HUDEP-2 (cell line): Measurements from ENCODE around the gene TSPAN9.

Source experiments
- DNase-seq, 76 experiments: peaks; one replicate each; lab custom pipeline; 2025; ENCODE audit not compliant: unreplicated experiment in 76 of 76; lab: John Stamatoyannopoulos, UW

Gene TSPAN9

GRCh38 chr12:3265406-3265805 is 188.2 kb downstream of the TSPAN9 start:
- no peak for DNase-seq

DNA sequence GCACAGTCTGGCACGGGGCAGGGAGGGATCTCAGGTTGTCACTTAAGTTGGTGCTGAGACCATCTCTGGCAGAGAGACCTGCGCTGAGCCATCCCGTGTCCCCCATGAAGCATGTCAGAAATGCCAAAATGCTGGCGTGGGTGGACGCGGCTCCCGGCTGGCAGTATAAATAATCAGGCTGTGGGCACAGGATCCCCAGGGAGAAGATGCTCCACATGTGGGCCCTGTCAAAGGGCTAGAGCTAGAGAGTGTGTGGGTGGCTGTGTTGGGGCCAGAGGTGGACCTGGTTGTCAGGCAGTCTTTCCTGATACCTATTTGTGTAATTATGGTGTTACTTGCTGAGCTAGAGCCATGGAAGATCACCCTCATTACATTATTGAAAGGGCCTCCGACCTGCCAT is 189.5 kb downstream of the TSPAN9 start:
- no peak for DNase-seq

DNA sequence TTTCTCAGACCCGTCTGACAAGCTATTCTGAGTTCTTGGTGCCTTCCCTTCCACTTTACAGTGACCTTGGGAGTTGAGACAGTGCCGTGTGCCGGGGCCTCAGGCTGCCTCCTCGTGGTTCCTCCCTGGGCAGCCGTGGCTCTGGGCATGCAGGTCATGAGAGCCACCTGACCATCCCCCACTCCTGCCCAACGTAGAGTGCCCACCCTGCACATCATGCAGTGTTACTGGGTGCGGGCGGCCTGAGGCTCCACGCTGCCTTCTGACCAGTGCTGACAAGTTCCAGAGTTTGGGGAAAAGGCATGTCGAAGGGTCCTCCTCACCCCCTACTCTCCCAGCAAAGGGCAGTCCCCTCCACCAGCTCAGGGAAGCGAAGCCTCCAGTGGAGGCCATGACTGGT is 190.5 kb downstream of the TSPAN9 start:
- DNase-seq, result no peak

DNA sequence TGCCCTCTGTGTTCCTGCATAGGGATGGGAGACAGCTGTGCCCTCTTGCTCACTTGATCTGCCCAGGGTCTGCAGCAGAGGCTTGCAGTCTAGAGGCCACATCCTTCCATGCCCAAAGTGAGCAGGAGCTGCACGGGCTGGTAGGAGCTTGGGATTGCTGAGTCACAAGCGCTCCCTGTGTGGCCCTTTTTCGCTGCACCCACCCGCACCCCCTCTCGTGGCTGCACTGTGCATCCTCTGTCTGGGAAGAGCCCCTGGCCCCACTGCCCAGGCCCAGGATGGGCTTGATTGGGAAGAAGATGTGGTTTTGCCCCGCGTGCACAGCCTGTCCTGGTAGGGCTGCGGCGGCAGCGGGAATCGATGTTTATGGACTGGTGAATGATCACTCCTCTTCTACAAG is 192.4 kb downstream of the TSPAN9 start:
- no peak for DNase-seq

DNA sequence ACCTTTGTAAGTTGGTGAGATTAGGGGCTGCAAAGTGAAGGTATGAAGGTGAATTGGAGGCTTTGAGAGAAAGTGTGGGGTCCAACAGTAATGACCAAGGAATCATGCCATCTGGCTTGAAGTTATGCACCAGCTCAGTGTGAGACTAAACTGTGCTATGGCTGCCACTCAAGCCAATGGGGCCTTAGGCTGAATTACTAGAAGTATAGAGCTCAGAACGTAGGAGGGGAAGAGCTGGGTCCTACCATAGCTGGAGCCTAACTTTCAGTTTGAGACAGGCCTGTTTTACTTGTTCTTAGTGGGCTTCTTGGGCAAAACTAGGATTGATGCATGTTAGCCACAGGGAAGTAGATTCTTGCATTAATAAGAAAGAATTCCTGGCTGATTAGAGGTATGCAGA is 194.0 kb downstream of the TSPAN9 start:
- no peak for DNase-seq

- no peak for DNase-seq
These were observed 194.5 kb downstream of the TSPAN9 start for GRCh38 chr12:3271639-3272038.

DNA sequence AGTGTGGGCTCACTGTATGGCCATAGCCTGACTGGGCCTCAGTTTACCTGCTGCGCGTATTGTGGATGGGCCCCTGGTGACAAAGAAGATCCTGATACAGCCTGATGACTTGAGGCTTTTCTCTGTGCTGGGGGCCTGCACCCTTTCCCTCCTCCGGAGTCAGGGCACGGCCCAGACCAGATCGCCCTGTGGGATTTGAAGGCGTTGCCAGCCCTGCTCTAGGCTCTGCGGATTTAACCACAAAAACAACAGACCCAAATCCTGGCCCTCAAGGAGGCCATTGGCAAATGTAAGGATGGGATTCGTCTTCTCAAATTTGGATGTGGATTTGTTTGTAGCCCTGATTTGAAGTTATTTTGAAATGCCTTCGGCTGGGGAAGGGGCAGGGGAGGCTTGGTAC is 195.8 kb downstream of the TSPAN9 start:
- DNase-seq, result no peak

DNA sequence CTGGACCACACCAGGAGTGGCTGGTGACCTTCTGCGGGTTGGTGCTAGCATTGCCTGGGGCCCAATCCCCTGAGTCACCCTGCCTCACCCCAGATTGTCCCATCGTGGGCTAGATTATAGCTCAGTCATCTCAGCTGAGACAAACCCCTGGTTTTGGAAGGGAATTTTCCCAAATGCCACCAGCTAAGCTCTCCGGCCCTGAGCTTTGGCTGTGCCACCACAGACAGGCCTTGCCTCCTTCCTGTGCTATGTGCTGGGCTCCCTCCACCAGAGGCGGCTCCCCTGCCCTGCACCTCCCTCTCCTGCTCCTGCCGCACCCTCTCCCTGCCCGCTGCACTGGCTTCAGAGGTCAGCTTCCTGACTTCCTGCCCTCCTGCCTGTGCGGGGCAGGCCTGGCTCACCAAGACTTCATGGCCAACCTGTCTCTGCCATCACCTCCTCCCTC is 196.3 kb downstream of the TSPAN9 start:
- no peak for DNase-seq

DNA sequence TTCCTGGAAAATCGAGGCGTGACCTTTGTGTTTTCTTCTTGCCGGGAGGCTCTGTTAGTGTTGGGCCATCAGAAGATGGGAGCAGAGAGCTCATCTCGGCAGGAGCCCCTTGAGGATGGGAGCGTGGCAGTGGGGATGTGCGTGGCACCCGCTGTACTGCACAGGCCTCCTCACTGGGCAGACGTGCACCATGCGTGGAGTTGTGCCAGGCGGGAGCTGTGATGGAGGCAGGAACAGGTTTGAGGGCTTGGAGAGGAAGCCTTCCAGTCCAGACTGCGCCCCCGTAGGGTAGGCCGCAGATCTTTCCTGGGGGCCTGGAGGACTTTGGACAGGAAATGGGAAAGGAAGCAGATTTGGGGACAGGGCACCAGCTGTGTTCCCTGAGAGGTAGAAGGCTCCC is 197.5 kb downstream of the TSPAN9 start:
- no peak for DNase-seq

DNA sequence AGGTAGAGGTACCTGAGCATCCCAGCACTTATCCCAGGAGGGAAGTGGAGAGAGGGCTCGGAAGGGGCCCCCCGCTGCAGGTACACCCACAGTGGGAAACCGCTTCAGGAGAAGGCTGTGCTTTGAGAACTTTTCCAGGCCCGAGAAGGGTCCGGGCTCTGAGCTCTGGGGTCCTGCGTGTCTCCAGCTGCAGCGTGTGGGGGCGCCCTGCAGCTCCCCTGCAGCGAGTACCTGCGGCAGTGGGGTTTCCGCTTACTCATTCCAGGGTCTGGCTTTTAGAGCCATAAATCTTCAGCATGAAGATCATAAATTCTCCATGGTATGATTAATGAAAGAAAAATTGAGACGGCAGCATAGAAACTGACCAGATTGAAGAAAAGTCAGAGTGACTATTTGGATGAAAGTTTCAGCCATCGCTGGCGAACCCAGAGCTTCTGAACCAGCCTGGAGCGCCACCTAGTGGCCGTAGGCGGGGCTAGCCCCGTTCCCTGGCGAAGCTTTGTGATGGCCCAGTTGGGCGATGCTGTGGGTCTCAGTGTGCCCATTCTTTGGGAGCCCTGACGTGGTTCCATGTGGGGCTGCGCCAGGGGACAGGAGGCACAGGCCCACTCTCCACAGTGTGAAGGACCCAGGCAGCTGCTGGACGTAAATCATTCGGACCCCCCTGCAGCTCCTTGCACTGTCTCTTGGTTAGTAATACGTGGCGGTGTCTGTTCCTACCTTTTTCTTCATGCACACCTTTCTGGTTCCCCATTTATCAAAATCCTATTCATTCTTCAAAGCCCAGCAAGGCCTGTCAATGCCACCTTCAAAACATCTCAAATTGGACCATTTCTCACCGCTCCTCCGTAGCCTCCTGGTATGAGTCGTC is 198.2 kb downstream of the TSPAN9 start:
- peak in 52 of 76 experiments; percentile 1 to 65 (median 31) for DNase-seq

DNA sequence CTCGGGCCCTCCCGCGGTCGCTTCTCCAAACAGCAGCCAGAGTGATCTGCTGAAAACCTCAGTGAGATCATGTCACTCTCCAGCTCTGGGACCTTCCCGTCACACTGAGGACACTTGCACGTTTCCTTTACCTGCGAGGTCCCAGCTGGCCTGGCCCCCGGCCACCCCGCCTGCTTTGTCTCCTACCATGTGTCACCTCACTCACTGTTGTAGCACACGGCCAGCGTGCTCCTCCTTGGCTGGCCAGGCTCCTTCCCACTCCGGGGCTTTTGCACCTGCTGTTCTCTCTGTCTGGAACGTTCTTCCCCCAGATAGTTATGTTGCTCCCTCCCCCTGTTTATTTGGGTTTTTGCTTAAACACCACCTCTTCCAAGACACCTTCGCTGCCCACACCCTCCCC is 199.0 kb downstream of the TSPAN9 start:
- no peak for DNase-seq

DNA sequence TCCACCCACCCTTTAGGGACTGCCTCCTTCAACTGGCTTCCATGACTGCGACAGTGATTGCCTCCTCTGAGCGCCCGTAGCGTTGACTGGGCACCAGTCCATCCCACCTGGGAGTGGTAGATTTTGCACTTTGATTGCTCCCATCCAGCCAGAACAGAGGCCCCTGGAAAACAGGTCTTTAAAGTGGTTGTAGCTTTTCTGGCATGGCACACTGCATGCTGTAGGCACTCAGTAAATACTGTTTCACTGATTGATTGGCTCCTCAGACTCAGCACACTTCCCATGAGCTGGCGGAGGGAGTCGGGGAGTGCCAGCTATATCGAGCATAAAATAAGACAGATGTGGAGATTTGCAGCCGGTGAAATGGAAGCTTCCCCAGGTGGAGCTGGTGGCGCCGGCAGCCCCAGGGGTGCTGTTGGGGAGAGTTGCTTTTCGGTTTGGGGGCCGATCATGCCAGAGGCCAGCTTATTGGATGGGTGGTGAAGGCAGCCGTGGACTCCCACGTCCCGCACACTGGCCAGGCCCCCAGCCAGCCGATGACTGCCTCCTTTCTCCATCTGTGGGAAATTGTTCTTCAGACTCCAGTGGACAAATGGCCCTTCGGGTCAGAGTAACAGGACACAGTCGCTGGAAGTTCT is 200.2 kb downstream of the TSPAN9 start:
- no peak for DNase-seq

DNA sequence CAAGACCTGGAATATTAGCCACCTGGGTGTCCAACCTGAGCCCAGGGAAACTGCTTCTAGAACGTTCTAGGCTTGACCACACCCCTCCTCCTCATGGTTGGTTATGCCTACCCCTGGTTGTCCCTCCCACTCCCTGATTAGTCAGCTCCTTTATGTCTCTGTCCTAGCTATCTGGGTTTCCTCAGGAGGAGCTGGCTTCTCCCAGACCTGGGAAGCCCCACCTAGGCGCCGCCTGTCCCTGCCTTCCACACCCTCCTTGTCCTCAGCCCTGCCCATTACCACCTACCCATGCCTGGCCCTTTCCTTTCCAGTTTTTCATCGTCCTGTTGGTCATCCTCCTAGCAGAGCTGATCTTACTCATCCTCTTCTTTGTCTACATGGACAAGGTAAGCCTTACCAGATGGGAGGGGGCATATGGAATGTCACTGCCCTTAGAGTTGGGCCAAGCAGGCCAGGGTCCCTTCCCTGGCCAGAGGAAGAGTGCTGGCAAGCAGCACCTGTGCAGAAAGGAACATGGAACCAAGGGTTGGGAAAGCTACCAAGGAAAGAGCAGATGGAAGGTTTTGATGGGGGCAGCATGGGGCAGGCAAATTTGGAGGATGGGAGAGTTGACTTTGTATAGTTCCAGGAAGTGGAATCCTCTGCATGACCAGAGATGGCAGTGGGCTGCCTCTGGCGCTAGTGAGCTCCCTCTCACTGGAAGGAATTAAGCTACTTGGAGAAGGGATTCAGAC is 201.7 kb downstream of the TSPAN9 start:
- no peak for DNase-seq

DNA sequence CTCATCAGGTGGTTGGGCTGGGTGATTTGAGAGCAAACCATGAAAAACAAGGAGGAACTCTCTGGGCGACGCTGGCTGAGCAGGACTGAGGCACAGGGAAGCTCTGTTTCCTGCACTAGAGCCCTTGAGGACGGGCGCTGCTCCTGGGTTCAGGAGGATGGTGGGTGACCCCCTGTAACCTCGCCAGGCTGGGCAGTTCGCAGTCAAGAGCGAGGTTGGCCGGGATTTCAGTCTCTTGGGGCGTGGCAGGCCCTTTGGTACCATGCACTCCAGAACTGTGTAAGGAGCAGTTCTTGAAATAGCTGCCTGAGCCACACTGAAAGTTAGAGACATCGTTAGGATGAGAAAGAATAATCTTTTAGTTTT is 202.2 kb downstream of the TSPAN9 start:
- no peak for DNase-seq

- no peak for DNase-seq
These were observed 202.7 kb downstream of the TSPAN9 start for GRCh38 chr12:3279832-3280231.

GRCh38 chr12:3280967-3281366 is 203.8 kb downstream of the TSPAN9 start:
- DNase-seq, result no peak

DNA sequence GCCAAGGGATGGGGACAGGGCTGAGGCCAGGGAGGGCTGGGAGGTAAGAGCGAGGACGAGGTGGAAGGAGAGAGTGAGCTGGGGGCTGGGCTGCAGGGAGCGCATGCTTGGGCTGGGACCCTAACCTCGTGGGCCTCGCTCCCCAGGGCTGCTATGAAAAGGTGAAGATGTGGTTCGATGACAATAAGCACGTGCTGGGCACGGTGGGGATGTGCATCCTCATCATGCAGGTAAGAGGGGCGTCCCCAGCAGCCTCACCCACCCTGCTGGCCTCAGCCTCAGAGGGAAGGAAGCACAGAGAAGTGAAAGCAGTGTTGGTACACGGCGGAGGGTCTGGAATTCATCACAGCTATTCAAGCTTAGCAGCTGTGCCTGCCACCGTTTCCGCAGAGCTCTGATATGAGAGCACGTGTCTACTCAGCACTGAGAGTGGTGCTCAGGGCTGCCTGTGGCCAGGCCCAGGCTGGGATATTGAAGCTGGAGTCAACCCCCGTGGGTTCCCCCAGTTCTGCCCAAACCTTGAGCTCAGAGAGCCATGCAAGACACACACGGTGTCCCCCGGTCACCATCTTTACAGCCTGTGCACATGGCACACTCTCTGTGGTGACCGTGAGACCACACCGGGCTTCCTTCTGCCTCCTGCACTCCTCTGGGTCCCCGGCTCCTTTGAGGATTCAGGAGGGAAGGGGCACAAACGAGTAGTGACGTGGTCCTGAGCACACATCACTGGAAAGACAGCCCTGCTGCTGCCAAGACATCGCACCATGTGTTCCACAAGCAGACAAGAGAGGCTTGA is 204.6 kb downstream of the TSPAN9 start:
- DNase-seq, result no peak

DNA sequence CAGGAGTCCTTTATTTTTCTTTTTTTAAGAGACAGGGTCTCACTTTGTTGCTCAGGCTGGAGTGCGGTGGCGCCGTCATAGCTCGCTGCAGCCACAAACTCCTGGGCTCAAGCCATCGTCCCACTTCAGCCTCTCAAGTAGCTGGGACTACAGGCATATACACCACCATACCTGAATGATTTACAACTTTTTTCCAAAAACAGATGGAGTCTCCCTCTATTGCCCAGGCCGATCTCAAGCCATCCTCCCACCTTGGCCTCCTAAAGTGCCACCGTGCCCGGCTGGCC is 205.1 kb downstream of the TSPAN9 start:
- no peak for DNase-seq

- no peak for DNase-seq
These were observed 206.0 kb downstream of the TSPAN9 start for GRCh38 chr12:3283137-3283680.

GRCh38 chr12:3284405-3284804 is 207.2 kb downstream of the TSPAN9 start:
- DNase-seq, result no peak

DNA sequence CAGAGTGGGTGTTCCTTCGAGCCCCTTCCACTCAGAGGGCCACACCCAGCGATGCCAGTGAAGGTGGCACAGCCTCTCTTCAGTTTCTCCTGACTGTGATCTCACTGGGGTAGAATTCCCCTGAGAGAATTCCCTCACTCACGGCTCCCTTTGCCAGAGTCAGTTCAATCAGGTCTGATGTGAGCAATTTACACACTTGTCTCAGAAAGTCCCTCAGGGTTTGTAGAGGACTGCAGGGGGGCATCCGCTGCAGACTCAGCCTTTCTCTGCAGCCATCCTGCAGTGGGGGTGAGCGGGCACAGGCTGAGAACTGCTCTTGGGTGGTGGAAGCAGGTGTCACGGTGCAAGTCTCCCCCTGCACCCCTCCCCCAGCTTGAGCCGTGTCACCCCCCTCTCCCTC is 208.4 kb downstream of the TSPAN9 start:
- no peak for DNase-seq
